ENCODE results near the gene FATE1. TPM values are rescaled to one million over a fixed set of nuclear protein-coding genes. Genes with fewer than 3 reads are reported as not detected.

Gene FATE1
- polyA plus RNA-seq, 4 donors: 0.13 to 0.16 TPM; not detected in 2

DNA sequence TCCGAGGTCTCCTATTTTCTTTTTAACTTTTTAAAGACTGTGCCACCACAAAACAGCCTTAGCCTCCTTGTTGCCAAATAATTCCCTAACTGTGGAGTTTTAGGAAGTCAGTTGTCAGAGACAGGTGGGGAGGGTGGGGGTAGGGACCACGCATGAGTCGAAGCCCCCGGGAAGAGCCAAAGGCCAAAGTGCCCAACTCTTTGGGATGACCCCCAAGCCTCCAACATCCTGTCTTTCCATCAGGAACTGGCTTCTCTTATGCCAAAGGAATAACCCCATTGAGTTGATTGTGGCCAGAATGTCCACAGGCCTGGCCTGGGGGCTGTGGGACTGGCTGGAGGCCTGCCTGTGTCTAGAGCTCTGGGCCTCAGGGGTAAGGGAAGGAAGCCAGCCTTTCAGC, 14.8 kb upstream of the FATE1 start:
- Histone ChIP-seq H3K4me1 (ENCODE audit: control insufficient read depth in 3 of 3, insufficient read depth in 2 of 3, low read depth in 1 of 3, low read length in 2 of 3) (no peaks in the 10 kb centered on the region), H3K27me3 (ENCODE audit: control insufficient read depth in 3 of 3, insufficient read depth in 3 of 3, low read length in 3 of 3) (no peaks in the 10 kb centered on the region), H3K36me3 (ENCODE audit: control insufficient read depth in 3 of 3, insufficient read depth in 2 of 3, low read depth in 1 of 3, low read length in 3 of 3) (no peaks in the 10 kb centered on the region), H3K4me3 (ENCODE audit: low read depth in 1 of 3, low read length in 3 of 3) (no peak overlapping the region), H3K27ac (ENCODE audit: low read depth in 1 of 3, low read length in 2 of 3) (no peak overlapping the region), H3K9me3 (ENCODE audit: control insufficient read depth in 2 of 2, insufficient read depth in 1 of 2, low read depth in 1 of 2, low read length in 1 of 2) (no peaks in the 10 kb centered on the region)
- DNase-seq (no peak), FAIRE-seq (no peak)
- 96 to 100% (median 98%) methylated on average over 4 of the region's 4 CpGs for WGBS, 3 donors

DNA sequence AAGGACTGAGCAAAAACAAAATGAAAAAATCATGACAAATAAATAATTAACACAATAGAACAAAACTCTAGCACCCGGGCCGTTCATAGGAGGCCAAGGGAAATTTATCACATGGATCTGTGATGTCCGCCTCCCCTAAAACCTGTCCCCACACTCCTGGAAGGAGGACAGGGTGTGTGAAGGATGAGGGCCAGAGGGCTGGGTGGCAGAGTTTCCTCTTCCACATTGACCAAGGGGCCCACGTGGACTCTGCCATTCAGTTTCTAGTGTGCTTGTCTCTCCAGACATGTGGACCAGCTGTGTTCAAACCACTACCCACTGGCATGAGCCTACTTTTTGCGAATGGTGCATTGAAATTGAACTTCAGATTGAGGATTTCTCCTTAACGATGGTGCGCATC, 14.3 kb upstream of the FATE1 start:
- DNase-seq: no peak
- no peaks in the 10 kb centered on the region for H3K9me3 ChIP-seq (ENCODE audit: control insufficient read depth in 2 of 2, insufficient read depth in 1 of 2, low read depth in 1 of 2, low read length in 1 of 2)
- no peak overlapping the region for H3K27ac ChIP-seq (ENCODE audit: low read depth in 1 of 3, low read length in 2 of 3)
- no peak overlapping the region for H3K4me3 ChIP-seq (ENCODE audit: low read depth in 1 of 3, low read length in 3 of 3)
- H3K36me3 ChIP-seq (ENCODE audit: control insufficient read depth in 3 of 3, insufficient read depth in 2 of 3, low read depth in 1 of 3, low read length in 3 of 3): no peaks in the 10 kb centered on the region
- FAIRE-seq: no peak
- H3K4me1 ChIP-seq (ENCODE audit: control insufficient read depth in 3 of 3, insufficient read depth in 2 of 3, low read depth in 1 of 3, low read length in 2 of 3): no peaks in the 10 kb centered on the region
- H3K27me3 ChIP-seq (ENCODE audit: control insufficient read depth in 3 of 3, insufficient read depth in 3 of 3, low read length in 3 of 3): no peaks in the 10 kb centered on the region
- 83 to 93% (median 83%) methylated on average over 7 of the region's 7 CpGs for WGBS, 3 donors

DNA sequence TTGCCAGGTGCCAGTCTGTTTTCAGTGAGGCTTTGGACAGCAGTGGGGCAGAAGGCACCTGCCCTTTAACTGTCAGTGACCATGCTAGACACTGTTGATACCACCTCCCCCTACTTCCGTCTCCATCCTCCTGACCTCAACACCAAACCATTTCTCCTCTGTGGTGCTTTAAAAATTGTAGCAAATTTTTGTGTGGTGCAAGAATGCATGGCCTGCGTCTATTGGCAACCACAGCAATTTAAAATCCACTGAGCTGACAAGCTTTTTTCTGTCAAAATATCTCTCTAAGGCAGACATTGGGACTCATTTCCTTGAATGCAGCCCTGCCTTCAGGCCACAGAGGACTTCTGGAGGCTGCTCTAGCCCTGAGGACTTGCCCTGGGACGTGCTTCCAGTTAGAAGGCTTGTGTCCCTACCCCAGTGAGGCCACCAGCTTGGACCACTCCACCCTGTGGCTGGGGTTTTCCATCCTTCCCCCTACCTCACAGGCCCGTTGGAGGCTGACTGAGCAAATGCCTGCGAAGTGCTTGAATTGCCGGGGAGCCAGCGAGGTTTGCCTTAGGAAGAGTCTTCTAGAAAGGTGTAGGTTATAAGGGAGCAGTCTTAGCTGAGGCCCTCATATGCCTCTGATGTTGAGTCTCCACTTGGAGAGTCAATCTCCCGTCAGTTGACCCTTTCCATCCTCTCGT, 13.7 kb upstream of the FATE1 start:
- Histone ChIP-seq H3K4me3 (ENCODE audit: low read depth in 1 of 3, low read length in 3 of 3) (no peak overlapping the region), H3K27ac (ENCODE audit: low read depth in 1 of 3, low read length in 2 of 3) (no peak overlapping the region), H3K9me3 (ENCODE audit: control insufficient read depth in 2 of 2, insufficient read depth in 1 of 2, low read depth in 1 of 2, low read length in 1 of 2) (no peaks in the 10 kb centered on the region), H3K36me3 (ENCODE audit: control insufficient read depth in 3 of 3, insufficient read depth in 2 of 3, low read depth in 1 of 3, low read length in 3 of 3) (no peaks in the 10 kb centered on the region), H3K27me3 (ENCODE audit: control insufficient read depth in 3 of 3, insufficient read depth in 3 of 3, low read length in 3 of 3) (no peaks in the 10 kb centered on the region), H3K4me1 (ENCODE audit: control insufficient read depth in 3 of 3, insufficient read depth in 2 of 3, low read depth in 1 of 3, low read length in 2 of 3) (no peaks in the 10 kb centered on the region)
- no peak for FAIRE-seq
- 68 to 80% (median 78%) methylated on average over 9 of the region's 9 CpGs for WGBS, 3 donors
- no peak for DNase-seq

DNA sequence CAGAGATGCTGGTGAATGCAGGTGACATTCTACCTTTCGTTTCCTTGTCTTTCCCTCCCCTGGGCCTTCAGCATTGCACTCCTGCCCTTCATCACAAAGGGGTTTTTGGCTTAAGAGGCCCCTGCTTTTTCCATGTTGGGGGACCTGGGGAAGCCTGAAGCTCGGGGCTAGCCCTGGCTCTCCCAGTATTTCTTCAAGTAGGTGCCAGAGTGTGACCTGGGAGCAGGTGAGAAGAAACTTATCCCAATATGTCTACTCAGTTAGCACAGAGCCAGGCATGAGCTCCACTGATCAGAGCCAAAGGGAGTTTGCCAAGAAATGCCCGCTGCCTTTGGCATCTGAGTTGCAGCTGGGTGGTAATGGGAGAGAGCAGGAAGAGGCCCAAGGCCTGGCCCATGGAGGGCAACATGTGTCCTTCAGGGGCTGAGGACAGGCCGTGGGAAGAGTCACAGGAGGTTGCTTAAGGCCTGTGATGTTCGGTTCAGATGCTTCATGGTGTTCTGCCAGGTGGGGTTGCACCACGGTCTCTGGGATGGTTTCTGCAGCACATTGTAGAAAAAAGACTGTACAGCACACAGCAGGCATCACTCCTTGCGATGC, 13.0 kb upstream of the FATE1 start:
- 46 to 77% (median 67%) methylated on average over 7 of the region's 7 CpGs for WGBS, 3 donors
- Histone ChIP-seq H3K27ac (ENCODE audit: low read depth in 1 of 3, low read length in 2 of 3) (no peak overlapping the region), H3K9me3 (ENCODE audit: control insufficient read depth in 2 of 2, insufficient read depth in 1 of 2, low read depth in 1 of 2, low read length in 1 of 2) (no peaks in the 10 kb centered on the region), H3K4me3 (ENCODE audit: low read depth in 1 of 3, low read length in 3 of 3) (no peak overlapping the region), H3K4me1 (ENCODE audit: control insufficient read depth in 3 of 3, insufficient read depth in 2 of 3, low read depth in 1 of 3, low read length in 2 of 3) (no peaks in the 10 kb centered on the region), H3K36me3 (ENCODE audit: control insufficient read depth in 3 of 3, insufficient read depth in 2 of 3, low read depth in 1 of 3, low read length in 3 of 3) (no peaks in the 10 kb centered on the region), H3K27me3 (ENCODE audit: control insufficient read depth in 3 of 3, insufficient read depth in 3 of 3, low read length in 3 of 3) (no peaks in the 10 kb centered on the region)
- DNase-seq: no peak
- no peak for FAIRE-seq

DNA sequence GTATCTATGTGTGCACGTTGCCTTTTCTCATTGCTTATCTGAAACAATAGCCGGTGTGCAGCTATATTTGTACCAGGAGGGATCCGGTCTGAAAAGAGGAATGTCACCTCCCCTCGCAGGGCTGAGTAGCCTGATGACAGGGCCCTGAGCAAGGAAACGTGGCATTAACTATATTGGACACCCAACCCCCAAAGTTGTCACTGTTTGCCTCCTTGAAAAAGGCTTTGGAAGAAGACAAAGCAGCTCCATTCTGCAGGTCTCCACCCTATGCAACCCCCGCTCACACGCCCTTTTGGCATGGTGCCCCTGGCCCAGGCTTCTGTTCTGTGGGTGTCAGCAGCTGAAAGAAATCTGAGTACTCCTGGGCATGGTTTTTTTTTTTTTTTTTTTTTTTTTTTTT, 12.3 kb upstream of the FATE1 start:
- Histone ChIP-seq H3K9me3 (ENCODE audit: control insufficient read depth in 2 of 2, insufficient read depth in 1 of 2, low read depth in 1 of 2, low read length in 1 of 2) (no peaks in the 10 kb centered on the region), H3K27ac (ENCODE audit: low read depth in 1 of 3, low read length in 2 of 3) (no peak overlapping the region), H3K4me1 (ENCODE audit: control insufficient read depth in 3 of 3, insufficient read depth in 2 of 3, low read depth in 1 of 3, low read length in 2 of 3) (no peaks in the 10 kb centered on the region), H3K36me3 (ENCODE audit: control insufficient read depth in 3 of 3, insufficient read depth in 2 of 3, low read depth in 1 of 3, low read length in 3 of 3) (no peaks in the 10 kb centered on the region), H3K4me3 (ENCODE audit: low read depth in 1 of 3, low read length in 3 of 3) (no peak overlapping the region), H3K27me3 (ENCODE audit: control insufficient read depth in 3 of 3, insufficient read depth in 3 of 3, low read length in 3 of 3) (no peaks in the 10 kb centered on the region)
- WGBS, 3 donors: 31 to 42% (median 38%) methylated on average over 7 of the region's 7 CpGs
- FAIRE-seq (no peak), DNase-seq (no peak)

DNA sequence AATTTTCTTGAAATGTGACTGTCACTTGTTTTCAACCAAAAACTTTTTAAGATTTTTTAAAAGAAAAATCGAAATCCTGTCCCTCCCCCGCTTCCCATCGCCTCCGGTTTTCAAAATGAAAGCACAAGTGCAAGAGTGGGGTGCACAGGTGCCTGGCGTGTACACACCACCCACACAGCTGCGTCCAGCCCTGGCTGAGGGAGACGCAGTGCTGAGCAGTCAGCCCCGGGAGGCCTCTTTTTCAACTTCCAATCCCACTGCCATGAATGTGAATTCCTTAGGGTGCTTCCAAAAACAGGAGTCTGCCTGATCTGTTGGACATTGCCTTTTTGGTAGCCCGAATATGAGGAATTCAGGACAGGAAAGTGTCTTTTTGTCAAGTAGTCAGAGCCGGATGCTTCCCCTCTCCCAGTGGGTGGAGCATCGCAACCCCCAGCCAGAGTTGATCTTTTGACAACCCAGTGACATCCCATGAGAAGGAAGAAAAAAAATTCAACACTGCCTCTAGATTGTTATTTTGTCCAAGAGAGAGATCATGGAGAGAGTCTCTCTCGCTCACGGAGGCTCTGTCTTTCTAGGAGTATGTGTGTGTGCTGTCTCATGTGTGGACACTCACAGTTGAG, 11.7 kb upstream of the FATE1 start:
- Histone ChIP-seq H3K27me3 (ENCODE audit: control insufficient read depth in 3 of 3, insufficient read depth in 3 of 3, low read length in 3 of 3) (no peaks in the 10 kb centered on the region), H3K4me3 (ENCODE audit: low read depth in 1 of 3, low read length in 3 of 3) (no peak overlapping the region), H3K9me3 (ENCODE audit: control insufficient read depth in 2 of 2, insufficient read depth in 1 of 2, low read depth in 1 of 2, low read length in 1 of 2) (no peaks in the 10 kb centered on the region), H3K4me1 (ENCODE audit: control insufficient read depth in 3 of 3, insufficient read depth in 2 of 3, low read depth in 1 of 3, low read length in 2 of 3) (no peaks in the 10 kb centered on the region), H3K36me3 (ENCODE audit: control insufficient read depth in 3 of 3, insufficient read depth in 2 of 3, low read depth in 1 of 3, low read length in 3 of 3) (no peaks in the 10 kb centered on the region), H3K27ac (ENCODE audit: low read depth in 1 of 3, low read length in 2 of 3) (no peak overlapping the region)
- no peak for DNase-seq
- 54 to 74% (median 66%) methylated on average over 13 of the region's 13 CpGs for WGBS, 3 donors
- no peak for FAIRE-seq

DNA sequence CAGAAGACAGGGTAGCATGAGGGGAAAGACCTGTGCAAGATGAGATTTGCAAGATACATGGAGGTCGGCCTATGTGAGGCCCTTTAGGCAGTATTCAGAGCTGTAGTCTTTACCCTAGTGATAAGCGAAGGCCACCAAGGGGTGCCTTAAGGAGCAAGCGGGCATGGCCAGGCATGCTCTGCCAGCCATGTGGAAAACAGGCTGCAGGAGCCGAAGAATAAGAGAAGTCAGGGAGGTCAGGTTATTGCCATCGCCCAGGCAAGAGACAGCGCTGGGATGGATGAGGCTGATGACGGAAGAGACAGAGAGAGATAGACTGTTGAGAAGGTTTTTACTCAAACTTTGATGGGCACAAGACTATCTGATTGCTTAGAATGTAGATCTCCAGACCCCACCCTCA, 7.0 kb upstream of the FATE1 start:
- H3K9me3 ChIP-seq (ENCODE audit: control insufficient read depth in 2 of 2, insufficient read depth in 1 of 2, low read depth in 1 of 2, low read length in 1 of 2): no peaks in the 10 kb centered on the region
- no peak for DNase-seq
- no peaks in the 10 kb centered on the region for H3K27me3 ChIP-seq (ENCODE audit: control insufficient read depth in 3 of 3, insufficient read depth in 3 of 3, low read length in 3 of 3)
- H3K4me3 ChIP-seq (ENCODE audit: low read depth in 1 of 3, low read length in 3 of 3): no peak overlapping the region
- H3K4me1 ChIP-seq (ENCODE audit: control insufficient read depth in 3 of 3, insufficient read depth in 2 of 3, low read depth in 1 of 3, low read length in 2 of 3): no peaks in the 10 kb centered on the region
- H3K27ac ChIP-seq (ENCODE audit: low read depth in 1 of 3, low read length in 2 of 3): no peak overlapping the region
- 81 to 94% (median 90%) methylated on average over 6 to 7 of the region's 7 CpGs for WGBS, 3 donors
- H3K36me3 ChIP-seq (ENCODE audit: control insufficient read depth in 3 of 3, insufficient read depth in 2 of 3, low read depth in 1 of 3, low read length in 3 of 3): no peaks in the 10 kb centered on the region
- no peak for FAIRE-seq

DNA sequence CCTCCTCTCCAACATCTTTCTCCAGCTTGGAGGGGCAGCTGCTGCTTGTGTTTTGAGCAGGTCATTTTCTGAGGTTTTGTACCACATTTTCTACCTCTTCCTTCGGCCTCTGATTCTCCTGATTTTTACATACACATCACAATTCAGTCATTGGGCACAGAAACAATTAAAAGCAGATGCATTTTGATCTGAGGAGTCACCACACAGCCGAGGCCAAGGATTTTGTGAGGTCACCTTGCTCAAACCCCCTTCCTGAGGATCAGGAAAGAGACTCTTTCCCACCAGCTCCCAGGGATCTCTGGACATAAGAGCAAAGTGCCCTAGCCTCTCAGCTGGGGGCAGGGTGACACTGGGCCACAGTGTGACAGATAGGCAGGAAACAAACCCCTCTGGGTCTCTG, 5.4 kb upstream of the FATE1 start:
- Histone ChIP-seq H3K4me1 (ENCODE audit: control insufficient read depth in 3 of 3, insufficient read depth in 2 of 3, low read depth in 1 of 3, low read length in 2 of 3) (no peaks in the 10 kb centered on the region), H3K36me3 (ENCODE audit: control insufficient read depth in 3 of 3, insufficient read depth in 2 of 3, low read depth in 1 of 3, low read length in 3 of 3) (no peaks in the 10 kb centered on the region), H3K27me3 (ENCODE audit: control insufficient read depth in 3 of 3, insufficient read depth in 3 of 3, low read length in 3 of 3) (no peaks in the 10 kb centered on the region), H3K4me3 (ENCODE audit: low read depth in 1 of 3, low read length in 3 of 3) (no peak overlapping the region), H3K27ac (ENCODE audit: low read depth in 1 of 3, low read length in 2 of 3) (no peak overlapping the region), H3K9me3 (ENCODE audit: control insufficient read depth in 2 of 2, insufficient read depth in 1 of 2, low read depth in 1 of 2, low read length in 1 of 2) (no peaks in the 10 kb centered on the region)
- no peak for DNase-seq
- 65 to 74% (median 73%) methylated on average over 2 of the region's 2 CpGs for WGBS, 3 donors
- FAIRE-seq: no peak
